Stomach (tissue), 9 donors: ENCODE results near the gene TUBG2. TPM values are rescaled to one million over a fixed set of nuclear protein-coding genes. Genes with fewer than 3 reads are reported as not detected.
A peak's percentile ranks its signal among the peaks of the same experiment; 100 is the strongest.

Experiments
- DNase-seq, 2 donors: peaks; one replicate each; pipeline versions ENCODE4 v3.0.0 to v3.0.0-alpha.2; 2013 to 2019
- H3K27ac ChIP-seq, 5 donors: fragments of 200-600 bp in 4 of 5; sonication (generic) in 4 of 5; one replicate each; pipeline ENCODE4 v1.5.1; 2013 to 2019; ENCODE audit warnings: mild to moderate bottlenecking in 1 of 5, moderate library complexity in 1 of 5
- H3K27me3 ChIP-seq, 3 donors: fragments of 200-600 bp; sonication (generic); one replicate each; pipeline ENCODE4 v1.5.1; 2017 to 2019; ENCODE audit warnings: mixed run types in 1 of 3
- H3K36me3 ChIP-seq, 4 donors: fragments of 200-600 bp; sonication (generic); 1 replicate in 3 of 4; 2 replicates in 1 of 4; pipeline ENCODE4 v1.5.1; 2016 to 2019
- H3K4me1 ChIP-seq, 4 donors: fragments of 200-600 bp; sonication (generic); one replicate each; pipeline ENCODE4 v1.5.1; 2016 to 2019
- H3K4me3 ChIP-seq, 4 donors: fragments of 200-600 bp; sonication (generic) in 3 of 4; one replicate each; pipeline ENCODE4 v1.5.1; 2016 to 2019; ENCODE audit warnings: mild to moderate bottlenecking in 1 of 4
- H3K9me3 ChIP-seq, 4 donors: fragments of 200-600 bp; sonication (generic); one replicate each; pipeline ENCODE4 v1.5.1; 2016 to 2019
- CTCF ChIP-seq, 7 experiments: fragments of 450-650 bp in 4 of 7; fragments of 200-600 bp in 3 of 7; sonication (generic) in 3 of 7; IDR thresholded peaks; one replicate each; pipeline ENCODE4 v1.5.1; 2016 to 2019; ENCODE audit warnings: antibody characterized with exemption in 7 of 7, control low read depth in 2 of 7, mild to moderate bottlenecking in 1 of 7
- EP300 ChIP-seq: sonication (generic); formaldehyde crosslinking; IDR thresholded peaks from one replicate; pipeline ENCODE4 v1.6.1; 2017; ENCODE audit warnings: antibody characterized with exemption
- POLR2A ChIP-seq, 4 donors: fragments of 450-650 bp; IDR thresholded peaks; one replicate each; pipeline ENCODE4 v1.6.1; 2016; ENCODE audit warnings: antibody characterized with exemption in 4 of 4, control low read depth in 2 of 4, mild to moderate bottlenecking in 1 of 4, moderate library complexity in 1 of 4
- POLR2AphosphoS5 ChIP-seq, 3 donors: sonication (generic); formaldehyde crosslinking; IDR thresholded peaks; one replicate each; pipeline ENCODE4 v1.6.1; 2016; ENCODE audit warnings: antibody characterized with exemption in 3 of 3
- WGBS, 5 donors: extraction: QIAGEN DNeasy Blood & Tissue Kit in 3 of 5; methylation state at CpG; one replicate each; pipeline versions ENCODE4 v1.1.5 to v1.1.7; 2013 to 2018; 5-methylcytosine and 5-hydroxymethylcytosine counted together
- intact Hi-C: fragments of 100-400 bp; cut with DNase I; formaldehyde crosslinking; loops from one replicate; pipeline ENCODE4 v1.15.1; 2023; ENCODE audit warnings: low total_unique reads
- polyA plus RNA-seq, 3 donors: library from polyadenylated mRNA; stranded (reverse); fragments of 200-250 nt; gene quantifications; one replicate each; pipeline ENCODE4 v1.2.3, GENCODE V29; 2013
- total RNA-seq, 5 donors: library from RNA; depleted of rRNA; stranded (reverse); fragments of >200 nt; gene quantifications; one replicate each; pipeline versions ENCODE4 v1.1.0 to v1.2.3, GENCODE V29; 2014 to 2016
- donor health status: healthy with polysubstance abuse.
- donor health status: Bipolar disorder and iron deficiency.
- donor health status: healthy.

TUBG2 gene
- total and polyA plus RNA-seq, 8 donors: 4.3 to 181 (median 15.9) TPM

GRCh38 chr17:42684929-42685556, 26.0 kb downstream of the TUBG2 start:
- intact Hi-C loops: loop anchor here (10.0 kb wide), 1 partner anchor 100 kb away; no protein-coding TSS in a partner anchor
- peaks cover 0 to 41% (median 19%) of the 10 kb centered on the region in 4 donors for H3K36me3 ChIP-seq
- H3K9me3 ChIP-seq: no peaks in the 10 kb centered on the region
- H3K4me1 ChIP-seq: peaks cover 29 to 54% (median 47%) of the 10 kb centered on the region in 4 donors
- H3K27ac ChIP-seq: peak overlapping the region in 1 of 5 donors; percentile 78
- H3K4me3 ChIP-seq: no peak overlapping the region
- no peak for TF ChIP-seq EP300
- TF ChIP-seq POLR2AphosphoS5 (IDR thresholded peaks at IDR 0.05): no peak
- TF ChIP-seq CTCF (IDR thresholded peaks at IDR 0.05): no peak
- no peak for TF ChIP-seq POLR2A (IDR thresholded peaks at IDR 0.05)
- H3K27me3 ChIP-seq: peaks cover 0 to 26% (median 7%) of the 10 kb centered on the region in 3 donors
- WGBS, 5 donors: 76 to 88% (median 84%) methylated on average over 45 to 50 of the region's 50 CpGs
- peak in 1 of 2 donors; percentile 35 for DNase-seq

GRCh38 chr17:42685831-42686230, 26.7 kb downstream of the TUBG2 start:
- no peak overlapping the region for H3K27ac ChIP-seq
- H3K4me3 ChIP-seq: no peak overlapping the region
- no peak for TF ChIP-seq POLR2AphosphoS5 (IDR thresholded peaks at IDR 0.05)
- no peak for TF ChIP-seq POLR2A (IDR thresholded peaks at IDR 0.05)
- peaks cover 0 to 26% (median 7%) of the 10 kb centered on the region in 3 donors for H3K27me3 ChIP-seq
- intact Hi-C loops: loop anchor here (10.0 kb wide), 1 partner anchor 101 kb away; no protein-coding TSS in a partner anchor
- 83 to 91% (median 88%) methylated on average over 12 to 14 of the region's 14 CpGs for WGBS, 5 donors
- H3K36me3 ChIP-seq: peaks cover 0 to 47% (median 25%) of the 10 kb centered on the region in 4 donors
- no peaks in the 10 kb centered on the region for H3K9me3 ChIP-seq
- no peak for DNase-seq
- H3K4me1 ChIP-seq: peaks cover 22 to 46% (median 40%) of the 10 kb centered on the region in 4 donors

GRCh38 chr17:42686520-42687128, 27.5 kb downstream of the TUBG2 start:
- intact Hi-C loops: loop anchor here (10.0 kb wide), 1 partner anchor 102 kb away; no protein-coding TSS in a partner anchor
- WGBS, 5 donors: 78 to 88% (median 83%) methylated on average over 29 to 32 of the region's 32 CpGs
- no peak overlapping the region for H3K27ac ChIP-seq
- TF ChIP-seq POLR2A (IDR thresholded peaks at IDR 0.05) (no peak), EP300 (no peak), POLR2AphosphoS5 (IDR thresholded peaks at IDR 0.05) (no peak), CTCF (IDR thresholded peaks at IDR 0.05) (no peak)
- no peak for DNase-seq
- peaks cover 0 to 55% (median 33%) of the 10 kb centered on the region in 4 donors for H3K36me3 ChIP-seq
- peaks cover 0 to 23% (median 7%) of the 10 kb centered on the region in 3 donors for H3K27me3 ChIP-seq
- H3K9me3 ChIP-seq: no peaks in the 10 kb centered on the region
- H3K4me1 ChIP-seq: peaks cover 16 to 38% (median 34%) of the 10 kb centered on the region in 4 donors
- H3K4me3 ChIP-seq: no peak overlapping the region

GRCh38 chr17:42687707-42688320, 28.7 kb downstream of the TUBG2 start:
- H3K27me3 ChIP-seq: peaks cover 0 to 11% (median 2%) of the 10 kb centered on the region in 3 donors

More at GRCh38 chr17:42687707-42688320, 28.7 kb downstream of the TUBG2 start:
- Histone ChIP-seq H3K4me3 (no peak overlapping the region), H3K9me3 (no peaks in the 10 kb centered on the region), H3K27ac (no peak overlapping the region), H3K4me1 (peaks cover 10 to 26% (median 23%) of the 10 kb centered on the region in 4 donors), H3K36me3 (peaks cover 0 to 67% (median 45%) of the 10 kb centered on the region in 4 donors)
- intact Hi-C loops: loop anchor here (10.0 kb wide), 1 partner anchor 103 kb away; no protein-coding TSS in a partner anchor
- DNase-seq: peak in 1 of 2 donors; percentile 39
- 81 to 87% (median 84%) methylated on average over 27 of the region's 27 CpGs for WGBS, 5 donors
- TF ChIP-seq CTCF (IDR thresholded peaks at IDR 0.05) (no peak), EP300 (no peak), POLR2A (IDR thresholded peaks at IDR 0.05) (no peak), POLR2AphosphoS5 (IDR thresholded peaks at IDR 0.05) (no peak)
